Pons (tissue), 1 donor: Measurements from ENCODE around the gene PRDM2.

Experiments used
- DNase-seq: peaks from one replicate; pipeline ENCODE4 v3.0.0-alpha.2; 2016; ENCODE audit warnings: low spot score

PRDM2 gene

DNA sequence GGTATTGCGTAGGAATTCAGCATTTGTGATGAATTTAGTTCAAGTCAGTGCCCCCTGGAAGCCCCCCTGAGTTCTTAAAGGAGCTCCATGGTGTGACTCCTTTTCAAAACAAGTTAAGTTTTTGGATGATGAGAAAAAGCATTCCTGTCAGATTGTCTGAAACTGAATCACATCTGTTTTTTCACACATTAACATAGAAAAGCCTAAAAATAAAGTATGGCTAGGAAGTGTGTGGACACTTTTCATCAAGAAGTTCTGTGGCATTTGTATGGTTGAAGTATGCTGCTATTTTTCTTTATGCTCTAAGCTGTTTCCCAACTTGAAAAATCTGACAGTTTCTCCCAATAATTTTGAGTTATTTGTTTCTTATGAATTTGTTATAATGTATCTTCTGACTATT, 33.7 kb downstream of the PRDM2 start:
- no peak for DNase-seq

DNA sequence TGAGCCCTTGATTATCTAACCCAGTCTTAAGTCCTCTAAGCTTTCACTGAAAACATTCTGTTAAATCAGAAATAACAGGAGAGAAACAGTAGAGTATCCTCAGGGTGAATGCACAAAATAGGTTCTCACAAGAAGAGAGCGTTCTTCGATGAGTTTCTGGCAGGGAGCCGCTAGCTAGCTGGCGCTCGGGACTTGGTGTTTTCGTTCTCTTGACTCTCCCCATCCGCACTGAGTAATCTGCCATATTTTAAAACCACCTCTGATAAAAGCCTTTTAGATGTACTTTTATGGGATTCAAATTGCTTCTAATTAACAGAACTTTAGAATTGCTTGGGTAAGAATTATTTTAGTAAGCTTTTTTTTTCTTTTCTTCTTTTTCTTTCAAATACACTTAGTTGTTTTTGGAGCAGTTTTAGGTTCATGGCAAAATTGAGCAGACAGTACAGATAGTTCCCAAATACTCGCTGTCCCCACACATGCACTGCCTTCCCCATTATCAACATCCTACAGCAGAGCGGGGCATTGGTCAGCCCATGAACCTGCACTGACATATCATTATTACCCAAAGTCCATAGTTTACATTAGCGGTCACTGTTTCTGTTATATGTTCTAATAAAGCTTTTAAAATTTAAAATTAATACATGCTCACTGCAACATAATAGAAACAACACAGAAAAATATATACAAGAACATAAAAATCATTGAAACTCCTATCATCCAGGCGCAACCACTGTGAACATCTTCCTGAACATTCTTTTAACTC, 35.4 kb downstream of the PRDM2 start:
- DNase-seq = no peak

DNA sequence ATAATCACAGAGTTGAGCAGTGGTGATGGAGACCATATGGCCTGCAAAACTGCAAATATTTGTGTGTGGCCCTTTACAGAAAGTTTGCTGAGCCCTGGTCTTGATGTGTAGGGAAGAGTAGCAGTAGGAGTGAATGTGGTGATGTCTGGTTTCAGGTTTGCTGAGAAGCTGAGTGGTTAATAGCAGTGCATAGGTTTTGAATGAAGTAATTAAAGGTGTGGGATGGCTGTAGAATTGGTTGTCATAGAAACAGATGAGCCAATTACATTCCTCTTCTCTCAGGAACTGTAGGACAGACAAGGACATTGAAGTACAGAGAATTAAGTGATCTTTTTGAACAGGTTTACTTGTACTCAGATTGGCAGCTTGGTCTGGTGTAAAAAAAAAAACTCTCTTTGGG, 37.4 kb downstream of the PRDM2 start:
- no peak for DNase-seq

DNA sequence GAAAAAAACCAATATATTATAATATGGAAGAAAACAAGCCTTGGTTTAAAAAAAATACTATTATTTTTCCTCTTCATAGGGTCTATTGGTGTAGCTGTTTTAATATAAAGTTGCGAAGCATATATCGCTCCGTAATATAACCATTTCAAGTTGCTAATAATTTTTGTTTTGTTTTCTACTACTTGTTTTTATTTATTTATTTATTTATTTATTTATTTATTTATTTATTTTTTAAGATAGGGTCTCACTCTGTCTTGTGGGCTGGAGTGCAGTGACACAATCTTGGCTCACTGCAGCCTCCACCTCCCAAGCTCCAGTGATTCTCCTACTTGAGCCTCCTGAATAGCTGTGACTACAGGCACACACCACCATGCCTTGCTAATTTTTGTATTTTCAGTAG, 46.4 kb downstream of the PRDM2 start:
- DNase-seq = no peak

DNA sequence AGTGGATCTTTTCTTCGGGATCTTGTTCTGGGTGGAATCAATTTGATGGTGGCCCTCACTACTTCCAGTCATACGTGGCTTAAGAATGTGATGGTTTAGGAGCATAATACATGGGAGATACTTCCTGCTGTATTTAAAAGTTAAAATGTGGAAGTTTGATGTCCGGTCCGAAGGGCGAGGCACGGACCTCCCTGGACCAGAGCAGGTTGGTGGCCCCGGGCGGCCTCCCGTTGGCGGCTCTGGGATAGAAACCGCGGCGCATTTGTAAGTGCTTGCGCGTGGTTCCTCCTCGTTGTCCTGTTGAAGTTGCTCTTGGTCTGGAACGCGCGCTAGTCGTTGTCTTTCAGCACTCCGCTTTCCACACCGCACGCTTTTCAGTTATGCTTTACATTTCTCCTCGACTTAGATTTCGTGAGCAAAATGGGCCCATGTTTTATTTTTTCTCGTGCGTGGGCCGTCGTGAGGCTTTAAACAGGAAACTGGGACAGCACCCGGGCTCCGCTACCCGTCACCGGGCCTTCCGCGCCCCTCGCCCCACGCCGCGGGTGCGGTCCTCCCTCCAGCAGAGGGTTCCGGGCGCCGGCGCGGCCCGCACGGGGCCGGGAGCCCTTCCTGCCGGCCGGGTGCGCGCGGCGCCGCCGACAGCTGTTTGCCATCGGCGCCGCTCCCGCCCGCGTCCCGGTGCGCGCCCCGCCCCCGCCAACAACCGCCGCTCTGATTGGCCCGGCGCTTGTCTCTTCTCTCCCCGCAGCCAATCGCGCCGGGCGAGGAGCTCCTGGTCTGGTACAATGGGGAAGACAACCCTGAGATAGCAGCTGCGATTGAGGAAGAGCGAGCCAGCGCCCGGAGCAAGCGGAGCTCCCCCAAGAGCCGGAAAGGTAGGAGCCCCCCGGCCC, 48.9 kb downstream of the PRDM2 start:
- DNase-seq = peak; percentile 98

DNA sequence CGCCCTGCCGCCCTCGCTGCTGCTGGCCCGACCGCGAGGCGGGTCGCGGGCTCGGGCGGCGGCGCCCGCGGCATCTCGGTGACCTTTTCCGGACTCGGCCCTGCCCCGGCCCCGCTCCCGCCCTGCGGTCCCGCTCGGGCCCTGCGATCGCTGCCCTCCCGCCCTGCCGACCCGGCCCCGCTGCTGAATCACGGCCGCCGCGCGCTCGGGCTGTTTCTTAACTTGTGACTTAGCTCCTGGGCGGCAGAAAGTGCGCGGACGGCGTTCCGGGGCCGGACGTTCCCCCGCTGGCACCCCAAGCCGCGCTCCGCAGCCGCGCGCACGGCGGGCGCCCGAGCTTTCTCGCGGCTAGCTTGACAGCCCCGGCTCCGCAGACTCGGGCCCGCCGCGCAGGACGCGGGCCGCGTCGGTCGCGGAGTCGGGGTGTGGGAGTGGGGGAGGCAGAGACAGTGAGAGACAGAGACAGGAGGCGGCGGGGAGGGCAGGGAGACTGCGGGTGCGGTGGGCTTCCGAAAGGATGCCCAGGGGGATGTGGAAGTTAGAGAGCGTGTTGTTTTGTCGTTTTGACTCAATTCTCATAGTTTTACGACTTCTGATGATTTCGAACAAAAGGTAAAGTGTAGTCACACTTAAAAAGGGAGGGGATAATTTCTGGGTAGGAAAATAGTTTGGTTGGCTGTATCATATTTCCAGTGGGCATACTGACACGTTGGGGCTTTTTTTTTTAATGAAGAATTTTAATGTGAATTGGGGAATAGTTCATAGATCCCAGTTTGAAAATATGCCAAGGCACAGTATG, 49.8 kb downstream of the PRDM2 start:
- DNase-seq = no peak

DNA sequence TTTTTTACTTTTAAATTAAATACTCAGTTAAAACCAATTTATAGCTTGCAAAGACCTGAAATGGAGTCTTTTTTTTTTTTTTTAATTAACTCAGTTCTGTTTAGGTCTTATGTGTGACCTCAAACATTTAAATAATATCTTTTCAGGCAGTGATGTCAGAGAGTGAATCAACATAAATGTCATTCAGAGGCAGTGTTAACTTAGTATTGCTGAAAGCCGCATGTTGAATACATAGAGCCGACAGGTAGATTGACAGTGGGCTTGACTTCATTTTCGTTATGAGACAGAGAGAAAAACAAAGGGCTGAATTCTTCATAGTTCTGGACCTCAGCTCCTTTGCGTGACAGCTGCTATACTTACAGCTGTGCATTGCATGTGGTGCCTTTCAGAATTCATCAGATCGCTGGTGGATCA, 51.5 kb downstream of the PRDM2 start:
- no peak for DNase-seq

DNA sequence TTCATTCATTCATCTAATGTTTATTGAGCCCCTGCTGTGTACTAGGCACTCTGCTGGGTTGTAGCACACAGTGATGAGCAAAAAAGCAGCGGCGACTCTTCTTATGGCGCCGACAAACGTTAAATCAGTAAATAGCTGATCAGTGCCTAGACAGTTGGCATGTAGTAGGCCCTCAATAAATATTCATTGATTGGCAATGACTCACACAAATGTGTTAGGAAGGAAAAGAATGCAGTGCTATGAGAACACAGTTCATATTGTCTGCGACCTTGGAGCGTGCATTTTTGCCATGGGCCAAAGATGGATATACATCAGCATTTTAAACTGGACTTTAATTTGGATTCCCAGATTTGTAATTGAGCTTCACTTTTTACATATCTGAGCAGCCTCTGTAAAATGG, 52.0 kb downstream of the PRDM2 start:
- no peak for DNase-seq

DNA sequence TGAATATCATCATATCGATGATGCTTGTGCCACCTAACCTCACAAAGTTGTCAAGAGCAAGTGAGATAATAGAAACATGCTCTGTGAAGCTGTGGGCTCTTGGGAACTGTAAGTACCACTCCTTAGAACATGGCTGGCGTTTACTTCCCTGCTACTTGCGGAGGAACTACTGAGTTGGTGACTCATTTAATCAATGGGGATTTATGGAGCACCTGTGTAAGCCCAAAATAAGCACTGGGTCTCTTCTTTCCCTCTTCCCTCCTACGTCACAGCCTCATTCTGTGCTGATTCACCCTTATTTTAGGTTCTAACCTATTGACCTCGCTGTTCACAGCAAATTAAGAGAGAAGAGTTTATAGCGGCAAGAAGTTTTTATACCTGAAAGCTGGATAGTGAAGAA, 52.9 kb downstream of the PRDM2 start:
- no peak for DNase-seq

DNA sequence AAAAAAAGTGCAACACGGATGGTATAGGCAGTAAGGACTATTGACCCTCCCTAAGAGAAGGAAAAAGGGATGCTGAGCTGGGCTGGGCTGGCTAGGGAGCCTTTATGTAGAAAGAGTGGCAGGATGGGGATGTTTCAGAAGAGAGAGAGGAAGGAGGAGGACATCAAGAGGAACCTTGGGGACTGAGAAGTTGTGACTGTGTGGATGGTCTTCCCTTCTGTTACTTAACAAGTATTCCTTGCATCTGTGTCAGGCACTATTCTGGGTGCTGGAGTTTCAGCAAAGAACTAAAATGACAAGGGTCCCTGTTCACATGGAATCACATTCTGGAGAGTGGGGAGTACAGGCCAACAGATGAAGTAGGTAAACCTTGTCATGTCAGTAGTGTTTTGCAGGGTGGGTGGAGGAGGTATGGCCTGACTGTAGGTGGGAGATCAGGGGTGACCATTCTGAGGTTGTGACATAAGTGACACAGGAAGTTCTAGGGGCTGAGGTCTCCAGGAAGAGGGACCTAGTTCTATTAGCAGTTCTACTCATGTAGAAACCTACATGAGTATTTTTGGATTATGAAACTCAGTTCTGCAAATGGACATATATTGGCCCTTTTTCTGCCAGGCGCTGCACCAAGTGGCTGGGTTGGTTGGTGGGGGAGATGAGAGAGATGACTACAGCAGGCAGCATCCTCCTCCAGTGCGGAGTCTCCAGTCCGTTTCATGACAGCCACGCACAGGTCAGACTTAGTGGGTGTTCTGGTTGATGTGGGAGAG, 53.8 kb downstream of the PRDM2 start:
- DNase-seq = no peak

DNA sequence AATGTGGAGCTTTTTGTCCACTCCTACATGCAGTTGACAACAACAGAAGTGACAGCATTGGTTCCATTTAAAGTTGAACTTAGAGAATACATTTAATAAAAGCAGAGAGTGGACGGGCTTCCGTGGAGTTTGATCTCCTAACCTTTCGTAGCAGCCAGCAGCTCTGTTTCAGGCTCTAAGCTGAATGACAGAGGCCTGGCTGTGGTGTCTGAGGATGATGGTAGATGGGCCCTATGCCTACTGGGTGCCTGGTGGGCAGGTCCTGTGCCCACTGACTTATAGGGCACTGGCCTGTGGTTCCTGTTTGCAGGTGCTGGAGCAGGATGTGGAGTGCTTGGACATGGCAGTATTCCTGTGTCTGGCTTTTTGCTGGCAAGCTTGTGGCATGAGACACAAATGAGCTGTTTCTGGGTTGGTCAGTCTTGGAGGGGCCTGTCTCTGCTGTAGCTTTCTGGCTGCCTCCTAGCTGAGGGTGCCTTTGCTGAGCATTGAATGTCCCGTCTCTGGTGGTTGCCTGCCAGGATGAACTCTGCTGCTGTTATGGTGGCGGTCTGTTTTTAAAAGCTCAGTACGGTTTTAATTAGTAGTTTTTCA, 54.6 kb downstream of the PRDM2 start:
- DNase-seq = no peak

DNA sequence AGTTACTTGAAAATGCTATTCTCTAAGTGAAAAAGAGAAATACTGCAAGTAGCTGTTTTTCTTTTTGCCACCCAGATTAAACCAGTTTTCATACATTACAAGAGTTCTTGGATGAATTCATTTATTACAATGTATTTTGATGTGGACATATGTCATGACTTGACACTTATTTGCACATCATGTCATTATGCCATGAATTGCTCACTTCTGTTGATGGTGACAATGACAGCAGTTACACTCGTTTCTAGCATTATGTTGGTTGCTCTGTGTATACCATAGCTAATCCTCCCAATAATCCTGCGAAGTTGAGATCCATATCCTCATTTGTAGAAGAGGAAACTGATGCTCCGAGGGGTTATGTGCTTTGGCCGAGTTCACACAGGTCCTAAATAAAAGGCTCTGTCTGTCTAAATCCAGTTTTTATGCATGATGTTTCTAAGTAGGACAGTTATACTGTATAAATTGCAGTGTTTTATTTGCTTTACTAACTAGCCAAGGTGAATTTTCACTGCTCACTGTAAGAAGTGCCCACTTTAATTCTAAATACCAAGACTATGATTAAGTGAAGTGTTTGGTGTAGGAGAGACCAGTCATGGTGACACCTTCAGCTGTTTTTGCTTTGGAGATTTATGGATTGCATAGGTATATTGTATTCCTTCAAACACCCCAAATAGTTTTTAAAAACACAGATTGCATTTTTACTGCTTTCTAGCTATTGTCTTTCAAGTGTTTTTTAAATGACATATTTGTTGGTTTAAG, 56.7 kb downstream of the PRDM2 start:
- DNase-seq = no peak

DNA sequence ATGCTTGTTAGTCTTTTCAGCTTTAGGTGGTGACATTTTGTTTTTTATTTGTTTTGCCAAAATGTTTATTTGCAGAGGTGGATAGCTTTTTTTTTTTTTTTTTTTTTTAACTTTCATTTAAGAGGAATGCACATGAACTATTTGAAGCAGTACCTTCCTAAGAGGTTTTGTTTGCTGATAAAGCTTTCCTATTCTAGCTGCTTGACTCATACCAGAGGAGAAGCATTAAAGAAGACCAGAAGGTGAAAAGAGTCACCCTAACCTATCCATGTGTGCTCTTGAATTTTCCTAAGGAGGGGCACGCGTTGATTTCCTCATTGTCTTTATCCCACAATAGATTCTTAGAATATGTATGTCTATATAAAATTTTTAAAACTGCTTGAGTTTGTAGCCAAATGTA, 57.7 kb downstream of the PRDM2 start:
- DNase-seq = no peak

DNA sequence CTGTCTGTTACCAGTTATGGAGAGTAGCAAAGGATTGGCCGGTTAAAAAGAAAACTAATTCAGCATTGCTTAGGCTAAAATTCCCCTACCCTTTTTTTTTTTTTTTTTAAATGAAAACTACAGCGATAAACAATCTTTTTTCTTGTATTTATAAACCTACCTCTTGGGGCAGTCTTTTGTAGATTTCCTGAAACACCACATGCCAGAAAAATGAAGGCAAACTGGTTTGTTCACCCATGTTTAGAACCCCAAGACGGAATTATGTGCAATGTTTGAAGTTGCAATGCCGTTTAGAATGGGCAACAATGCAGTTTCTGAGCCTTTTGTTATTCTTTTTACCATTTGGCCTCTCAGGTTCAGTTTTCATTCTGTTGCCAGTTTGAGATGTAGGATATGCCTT, 59.1 kb downstream of the PRDM2 start:
- DNase-seq = no peak

DNA sequence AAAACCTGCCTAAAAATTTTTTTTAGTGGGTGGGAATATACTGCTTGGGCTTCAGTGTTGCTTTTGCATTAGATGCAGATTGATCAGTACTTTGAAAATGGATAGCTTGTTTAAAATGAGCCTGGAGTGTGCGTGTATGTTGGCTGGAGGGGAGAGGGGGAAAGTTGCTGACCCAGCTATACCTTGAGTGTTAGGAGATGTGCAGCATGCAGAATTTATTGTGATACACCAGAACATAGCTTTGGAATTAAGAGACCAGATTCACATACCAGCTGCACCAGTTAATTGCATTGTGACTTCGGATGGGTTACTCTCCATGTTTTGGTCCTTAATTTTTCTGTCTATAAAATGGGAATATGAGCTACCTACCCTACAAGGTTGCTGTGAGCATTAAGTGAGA, 60.4 kb downstream of the PRDM2 start:
- DNase-seq = no peak

DNA sequence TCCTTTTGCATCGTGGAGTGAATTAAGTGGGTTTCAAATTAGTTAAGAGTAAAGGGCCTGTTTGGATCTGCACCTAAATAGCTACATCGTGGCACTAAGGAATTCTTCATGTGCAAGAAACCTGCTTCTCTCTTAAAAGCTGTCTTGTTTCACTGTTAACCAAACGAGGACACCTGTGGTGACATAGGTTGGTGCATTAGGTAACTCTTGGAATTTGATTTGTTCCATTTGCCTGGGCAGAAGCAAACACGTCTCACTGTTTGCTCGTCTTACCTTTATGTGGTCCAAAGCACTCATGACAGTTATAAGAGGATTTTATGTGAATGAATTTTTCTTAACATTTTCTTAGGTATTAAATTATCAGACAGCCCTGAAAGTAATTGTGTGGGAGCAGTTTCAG, 60.9 kb downstream of the PRDM2 start:
- no peak for DNase-seq

DNA sequence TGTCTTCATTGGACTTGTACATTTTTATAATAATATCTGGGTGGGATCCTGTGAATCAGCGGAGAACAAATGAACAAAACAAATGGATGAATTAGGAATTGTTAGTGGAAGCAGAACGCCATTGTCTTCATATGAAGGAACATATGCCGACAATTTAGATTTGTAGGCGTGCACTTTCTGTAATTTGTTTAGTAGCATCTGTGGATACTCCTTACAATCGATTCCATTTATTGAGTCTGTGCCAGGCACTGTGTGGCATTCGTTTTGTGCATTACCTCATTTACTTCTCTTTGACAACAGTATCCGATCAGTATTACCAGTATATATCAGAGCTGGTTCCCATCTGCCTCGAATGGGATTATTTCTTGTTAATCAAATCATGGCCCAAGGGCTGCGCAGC, 61.9 kb downstream of the PRDM2 start:
- no peak for DNase-seq

DNA sequence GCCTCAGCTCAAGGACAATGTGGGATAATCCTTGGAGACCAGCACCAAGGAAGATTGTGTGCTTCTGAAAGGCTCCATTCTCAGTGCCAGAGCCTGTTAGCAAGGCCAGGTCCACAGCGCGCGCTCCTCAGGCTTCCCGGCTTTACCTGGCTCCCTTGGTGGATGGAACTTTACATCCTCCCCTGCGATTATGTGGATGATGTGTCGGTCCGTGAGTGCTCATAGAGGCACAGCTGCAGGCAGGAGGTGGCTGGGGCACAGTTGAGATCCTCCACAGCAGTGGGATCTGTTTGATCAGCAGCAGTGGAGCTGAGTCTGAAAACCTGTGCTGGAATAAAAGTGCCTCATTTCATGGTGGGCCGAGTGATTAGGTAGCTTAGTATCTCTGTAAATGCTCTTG, 62.7 kb downstream of the PRDM2 start:
- no peak for DNase-seq

DNA sequence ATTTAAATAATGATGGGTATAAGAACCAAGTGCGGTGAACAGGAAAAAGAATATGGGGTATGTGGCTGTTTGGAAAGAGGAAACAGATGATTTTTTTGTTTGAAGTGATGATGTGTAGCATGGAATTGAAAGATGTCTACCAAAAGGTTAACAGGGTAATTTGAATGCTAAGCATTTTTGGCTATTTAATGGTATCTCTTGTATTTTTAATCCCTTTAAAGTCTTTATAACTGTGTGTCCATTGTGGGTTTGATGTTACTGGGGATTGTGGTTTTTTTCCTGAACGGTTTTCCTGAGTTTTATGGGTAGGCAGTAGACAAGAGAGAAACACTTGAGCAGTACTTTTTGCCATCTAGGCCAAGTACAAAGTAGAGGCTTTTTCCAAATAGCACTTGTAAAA, 63.2 kb downstream of the PRDM2 start:
- no peak for DNase-seq

DNA sequence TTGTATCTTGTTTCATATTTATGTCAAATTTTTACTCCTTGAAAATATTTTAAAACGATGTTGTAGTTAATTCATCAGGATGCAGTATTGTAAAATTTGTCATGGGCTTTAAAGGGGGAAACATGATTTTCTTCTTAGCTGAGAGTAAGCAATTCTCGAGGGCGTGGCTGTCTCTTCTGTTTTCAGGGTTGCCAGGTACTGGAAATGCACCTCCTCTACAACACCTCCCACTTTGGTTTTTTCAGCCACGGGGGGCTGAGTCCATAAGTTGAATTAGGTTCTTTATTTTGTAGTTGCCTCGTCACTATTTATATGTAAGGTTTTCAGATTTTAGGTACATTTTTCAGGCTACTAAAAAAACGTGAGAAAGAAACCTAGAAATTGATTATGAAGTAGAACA, 64.0 kb downstream of the PRDM2 start:
- no peak for DNase-seq
